Stimulated activated CD4-positive, alpha-beta T cell treated with anti-CD3 and anti-CD28 coated beads, Interleukin-4, amount 100 ng/mL, for 48 hours (primary cell): ENCODE data around the gene RHBDD1.
A peak's percentile ranks its signal among the peaks of the same experiment; 100 is the strongest.

Source experiments
- DNase-seq, 2 donors: peaks; one replicate each; pipeline ENCODE4 v3.0.0-alpha.2; 2020; ENCODE audit warnings: low read depth in 2 of 2

Gene RHBDD1

GRCh38 chr2:226845386-226846116, 9.7 kb downstream of the RHBDD1 start:
- no peak for DNase-seq

- DNase-seq = no peak
These were observed 11.2 kb downstream of the RHBDD1 start for GRCh38 chr2:226847090-226847489.

- no peak for DNase-seq
These were observed 11.7 kb downstream of the RHBDD1 start for GRCh38 chr2:226847511-226847910.

- no peak for DNase-seq
These were observed 13.5 kb downstream of the RHBDD1 start for GRCh38 chr2:226849349-226849748.

- DNase-seq = no peak
These were observed 14.2 kb downstream of the RHBDD1 start for GRCh38 chr2:226850024-226850423.

GRCh38 chr2:226855787-226856186, 19.9 kb downstream of the RHBDD1 start:
- no peak for DNase-seq

GRCh38 chr2:226860087-226860486, 24.2 kb downstream of the RHBDD1 start:
- no peak for DNase-seq

GRCh38 chr2:226862623-226863022, 26.8 kb downstream of the RHBDD1 start:
- DNase-seq = no peak

GRCh38 chr2:226865273-226865672, 29.4 kb downstream of the RHBDD1 start:
- DNase-seq = no peak

- DNase-seq = no peak
These were observed 29.9 kb downstream of the RHBDD1 start for GRCh38 chr2:226865710-226866109.

GRCh38 chr2:226868331-226869162, 32.7 kb downstream of the RHBDD1 start:
- DNase-seq = no peak

GRCh38 chr2:226869371-226869770, 33.5 kb downstream of the RHBDD1 start:
- DNase-seq = no peak

GRCh38 chr2:226873051-226873620, 37.3 kb downstream of the RHBDD1 start:
- peak in 1 of 2 donors; percentile 1 for DNase-seq

GRCh38 chr2:226873826-226874225, 38.0 kb downstream of the RHBDD1 start:
- peak in 1 of 2 donors; percentile 4 for DNase-seq

- no peak for DNase-seq
These were observed 38.9 kb downstream of the RHBDD1 start for GRCh38 chr2:226874749-226875148.

- DNase-seq = no peak
These were observed 39.8 kb downstream of the RHBDD1 start for GRCh38 chr2:226875438-226876225.

GRCh38 chr2:226877491-226877890, 41.6 kb downstream of the RHBDD1 start:
- DNase-seq = no peak

- DNase-seq = no peak
These were observed 45.4 kb downstream of the RHBDD1 start for GRCh38 chr2:226881287-226881686.

- no peak for DNase-seq
These were observed 46.8 kb downstream of the RHBDD1 start for GRCh38 chr2:226882606-226883005.

GRCh38 chr2:226883296-226883795, 47.5 kb downstream of the RHBDD1 start:
- no peak for DNase-seq

- DNase-seq = no peak
These were observed 48.3 kb downstream of the RHBDD1 start for GRCh38 chr2:226884166-226884565.
